ENCODE data around the gene PTPRN2.

PTPRN2 gene

GRCh38 chr7:157694376-157694665 is 893.3 kb downstream of the PTPRN2 start:
- no peak for TF ChIP-seq CTCF (IDR thresholded peaks at IDR 0.05)
- Histone ChIP-seq H3K27ac (no peak overlapping the region), H3K4me3 (no peak overlapping the region)
- peak; percentile 62 for DNase-seq (ENCODE audit: low spot score)

GRCh38 chr7:157693521-157694375 is 893.9 kb downstream of the PTPRN2 start:
- Histone ChIP-seq H3K4me3 (peak overlapping the region; percentile 60), H3K27ac (no peak overlapping the region)
- peak; percentile 64 for DNase-seq (ENCODE audit: low spot score)
- TF ChIP-seq CTCF (IDR thresholded peaks at IDR 0.05): no peak

GRCh38 chr7:157693071-157693520 is 894.5 kb downstream of the PTPRN2 start:
- Histone ChIP-seq H3K4me3 (peak overlapping the region; percentile 60), H3K27ac (no peak overlapping the region)
- no peak for DNase-seq (ENCODE audit: low spot score)
- no peak for TF ChIP-seq CTCF (IDR thresholded peaks at IDR 0.05)

GRCh38 chr7:157692460-157693011 is 895.1 kb downstream of the PTPRN2 start:
- H3K27ac ChIP-seq: no peak overlapping the region
- H3K4me3 ChIP-seq: peak overlapping the region; percentile 60
- no peak for TF ChIP-seq CTCF (IDR thresholded peaks at IDR 0.05)
- DNase-seq (ENCODE audit: low spot score): peak; percentile 73

- Histone ChIP-seq H3K27ac (peak overlapping the region in 1 of 2 donors; percentile 48), H3K4me3 (peak overlapping the region; percentile 75)
- no peak for TF ChIP-seq CTCF (IDR thresholded peaks at IDR 0.05)
- peak; percentile 70 for DNase-seq (ENCODE audit: low spot score)
Measured at GRCh38 chr7:157691586-157692459, 895.8 kb downstream of the PTPRN2 start.

- TF ChIP-seq CTCF (IDR thresholded peaks at IDR 0.05): no peak
- H3K4me3 ChIP-seq: peak overlapping the region; percentile 75
- DNase-seq (ENCODE audit: low spot score): peak; percentile 79
- peak overlapping the region in 1 of 2 donors; percentile 48 for H3K27ac ChIP-seq
Measured at GRCh38 chr7:157690833-157691585, 896.6 kb downstream of the PTPRN2 start.
